GM19463 (cell line): Measurements from ENCODE around the gene SUOX.
A peak's percentile ranks its signal among the peaks of the same experiment; 100 is the strongest.
"Not testable (repeated sequence)": the region's sequence is repeated elsewhere in the genome, so short reads cannot be mapped to it uniquely, and the experiment has no call there.

Source experiments
- ATAC-seq: cut with Tn5 transposase; IDR thresholded peaks from one replicate; pipeline ENCODE4 v1.9.1; 2021; ENCODE audit warnings: mild to moderate bottlenecking, moderate library complexity; ENCODE audit not compliant: unreplicated experiment

Gene SUOX

DNA sequence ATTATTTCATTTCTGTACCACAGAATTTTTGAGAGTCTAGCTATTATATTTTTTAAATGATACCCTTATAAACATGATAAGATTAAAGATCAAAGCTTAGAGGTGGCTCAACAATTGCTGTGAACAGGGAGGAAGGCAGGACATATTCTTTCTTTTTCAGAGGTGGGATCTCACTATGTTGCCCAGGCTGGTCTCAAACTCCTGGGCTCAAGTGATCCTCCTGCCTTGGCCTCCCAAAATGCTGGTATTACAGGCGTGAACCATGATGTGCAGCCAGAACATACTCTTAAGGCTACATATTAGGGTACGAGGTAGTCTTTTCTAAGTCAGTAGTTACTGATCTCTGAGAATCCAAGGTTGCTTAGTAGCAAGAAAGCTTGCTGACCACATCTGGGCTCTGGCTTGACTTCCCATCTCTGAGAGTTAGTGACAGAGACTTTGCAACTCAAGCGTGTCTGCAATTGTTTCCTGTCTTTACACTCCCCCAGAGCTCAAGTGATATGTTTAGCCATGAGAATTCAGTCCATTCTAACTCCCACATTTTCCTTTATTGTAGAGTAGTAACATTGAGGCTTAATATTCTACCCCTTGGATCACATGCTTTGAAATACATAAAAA, 14.6 kb upstream of the SUOX start:
- peak; percentile 81 for ATAC-seq

- no peak for ATAC-seq
Measured at GRCh38 chr12:55983232-55983842, 13.7 kb upstream of the SUOX start.

DNA sequence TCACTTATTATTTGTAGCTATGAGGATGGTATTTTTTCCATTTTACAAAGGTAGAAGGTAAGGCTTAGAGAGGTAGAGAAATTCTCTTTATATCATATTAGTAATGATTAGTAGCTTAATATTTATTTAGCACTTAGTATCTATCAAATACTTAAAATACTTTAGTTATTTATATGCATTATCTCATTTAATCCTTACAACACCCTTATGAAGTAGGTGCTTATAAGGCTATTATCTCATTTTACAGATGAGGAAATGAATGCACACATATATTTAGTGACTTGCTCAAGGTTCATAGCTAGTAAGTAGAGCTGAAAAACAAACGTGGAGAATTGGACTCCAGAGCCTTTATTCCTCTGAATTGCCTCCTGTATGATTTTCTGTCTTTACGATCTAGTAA, 12.2 kb upstream of the SUOX start:
- no peak for ATAC-seq

DNA sequence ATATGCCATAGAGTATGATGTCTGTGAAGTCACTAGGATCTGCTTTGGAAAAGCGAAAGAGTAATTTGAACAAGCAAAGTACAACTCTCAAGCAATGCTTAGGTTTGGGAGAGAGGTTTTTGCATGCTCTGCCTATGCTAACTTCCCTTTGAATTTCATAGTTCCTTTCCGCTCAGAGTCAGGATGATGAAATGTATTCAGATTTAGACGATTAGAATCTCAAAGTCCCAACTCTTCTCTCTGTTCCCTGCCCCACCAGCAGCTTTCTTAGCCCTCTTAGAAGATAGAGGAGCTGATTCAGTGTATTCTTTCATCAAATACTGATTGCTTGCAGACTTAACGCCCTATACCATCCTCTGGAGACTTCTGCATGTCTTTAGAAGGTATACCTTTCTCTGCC, 11.7 kb upstream of the SUOX start:
- no peak for ATAC-seq

DNA sequence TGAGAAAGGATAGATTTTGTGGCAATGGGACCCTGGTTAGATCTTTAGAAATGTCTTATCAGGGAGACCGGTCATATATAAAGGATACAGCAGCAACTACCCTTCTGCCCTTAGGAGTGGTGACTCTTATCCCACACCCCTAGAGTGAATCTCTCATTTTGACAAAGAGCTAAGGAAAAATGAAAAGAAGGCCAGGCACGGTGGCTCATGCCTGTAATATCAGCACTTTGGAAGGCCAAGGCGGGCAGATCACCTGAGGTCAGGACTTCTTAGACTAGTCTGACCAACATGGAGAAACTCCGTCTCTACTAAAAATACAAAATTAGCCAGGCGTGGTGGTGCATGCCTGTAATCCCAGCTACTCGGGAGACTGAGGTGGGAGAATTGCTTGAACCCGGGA, 11.1 kb upstream of the SUOX start:
- ATAC-seq: not testable (repeated sequence)

DNA sequence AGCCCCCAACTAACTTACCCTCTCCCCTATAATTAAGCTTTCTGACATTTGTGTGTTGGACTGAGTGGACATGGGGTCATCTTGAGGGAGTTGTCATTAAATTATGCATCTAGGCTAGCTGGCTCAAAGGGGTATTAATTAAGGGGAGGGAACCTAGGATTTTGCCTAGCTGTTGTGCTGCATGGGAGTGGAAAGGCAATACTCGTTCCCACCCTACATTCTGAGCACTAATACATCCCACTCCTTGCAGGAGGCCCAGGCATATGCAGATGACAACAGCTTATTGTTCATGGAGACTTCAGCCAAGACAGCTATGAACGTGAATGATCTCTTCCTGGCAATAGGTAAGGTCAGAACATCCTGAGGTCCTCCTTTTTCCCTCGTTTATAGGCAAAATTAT, 6.0 kb upstream of the SUOX start:
- ATAC-seq: no peak

- no peak for ATAC-seq
Measured at GRCh38 chr12:55993230-55993853, 3.7 kb upstream of the SUOX start.

DNA sequence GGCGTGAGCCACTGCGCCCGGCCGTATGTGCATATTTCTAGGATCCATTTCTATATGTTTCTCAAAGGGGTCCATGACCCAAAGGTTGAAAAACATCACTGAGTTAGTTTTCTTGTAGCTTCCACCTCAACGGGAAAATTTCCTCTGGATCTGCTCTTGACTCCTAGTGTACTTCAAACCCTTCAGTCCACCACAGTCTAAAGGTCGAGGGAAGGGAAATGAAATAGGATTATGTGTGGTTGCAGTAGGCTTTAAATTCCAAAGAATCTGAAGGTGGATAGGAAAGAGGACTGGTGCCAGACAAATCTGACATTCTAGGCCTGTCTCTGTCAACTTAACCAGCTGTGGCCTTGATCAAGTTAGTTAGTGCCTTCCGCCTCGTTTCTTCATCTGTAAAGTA, 1.7 kb upstream of the SUOX start:
- ATAC-seq: no peak

DNA sequence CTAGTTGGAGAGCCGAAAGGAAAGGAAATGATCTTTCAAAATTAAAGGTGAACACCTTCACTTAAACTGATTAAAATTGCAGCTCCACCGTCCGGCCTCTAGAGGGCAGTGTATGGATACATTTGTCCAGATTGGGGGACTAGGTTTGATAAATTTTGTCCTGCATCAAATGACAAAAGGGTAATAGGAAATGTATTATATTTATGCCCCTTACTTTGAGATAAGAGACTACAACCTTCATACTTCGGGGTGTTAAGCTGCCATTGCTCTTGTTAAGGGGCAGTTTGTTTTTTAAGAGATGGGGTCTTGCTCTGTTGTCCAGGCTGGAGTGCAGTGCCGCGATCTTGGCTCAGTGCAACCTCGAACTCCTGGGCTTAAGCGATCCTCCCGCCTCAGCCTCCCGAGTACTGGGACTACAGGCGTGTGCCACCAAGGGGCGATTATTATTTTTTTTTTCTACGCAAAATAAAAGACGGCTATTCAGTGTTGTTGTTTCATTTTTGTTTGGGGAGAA, 818 bp upstream of the SUOX start:
- no peak for ATAC-seq

DNA sequence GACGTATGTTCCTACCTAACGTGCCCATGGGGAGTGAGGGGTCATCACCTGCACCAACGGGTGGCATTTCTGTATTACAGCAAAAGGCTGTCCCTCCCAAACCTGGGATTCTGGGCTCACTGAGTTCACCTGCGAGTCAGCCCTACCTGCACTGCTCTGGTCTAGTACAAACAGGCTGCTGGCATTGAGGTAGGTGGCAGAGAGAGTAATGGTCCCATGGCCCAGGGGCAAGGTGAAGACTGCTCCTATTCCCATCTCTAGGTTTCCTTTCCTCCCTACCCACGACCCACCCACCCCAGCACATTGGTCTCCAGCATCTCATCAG, 421 bp downstream of the SUOX start:
- ATAC-seq: peak; percentile 1

DNA sequence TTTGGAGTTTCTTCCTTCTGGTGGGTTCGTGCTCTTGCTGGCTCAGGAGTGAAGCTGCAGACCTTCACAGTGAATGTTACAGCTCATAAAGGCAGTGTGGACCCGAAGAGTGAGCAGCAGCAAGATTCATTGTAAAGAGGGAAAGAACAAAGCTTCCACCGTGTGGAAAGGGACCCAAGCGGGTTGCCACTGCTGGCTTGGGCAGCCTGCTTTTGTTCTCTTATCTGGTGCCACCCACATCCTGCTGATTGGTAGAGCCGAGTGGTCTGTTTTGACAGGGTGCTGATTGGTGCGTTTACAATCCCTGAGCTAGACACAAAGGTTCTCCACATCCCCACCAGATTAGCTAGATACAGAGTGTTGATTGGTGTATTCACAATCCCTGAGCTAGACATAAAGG, 2.4 kb downstream of the SUOX start:
- not testable (repeated sequence) for ATAC-seq

DNA sequence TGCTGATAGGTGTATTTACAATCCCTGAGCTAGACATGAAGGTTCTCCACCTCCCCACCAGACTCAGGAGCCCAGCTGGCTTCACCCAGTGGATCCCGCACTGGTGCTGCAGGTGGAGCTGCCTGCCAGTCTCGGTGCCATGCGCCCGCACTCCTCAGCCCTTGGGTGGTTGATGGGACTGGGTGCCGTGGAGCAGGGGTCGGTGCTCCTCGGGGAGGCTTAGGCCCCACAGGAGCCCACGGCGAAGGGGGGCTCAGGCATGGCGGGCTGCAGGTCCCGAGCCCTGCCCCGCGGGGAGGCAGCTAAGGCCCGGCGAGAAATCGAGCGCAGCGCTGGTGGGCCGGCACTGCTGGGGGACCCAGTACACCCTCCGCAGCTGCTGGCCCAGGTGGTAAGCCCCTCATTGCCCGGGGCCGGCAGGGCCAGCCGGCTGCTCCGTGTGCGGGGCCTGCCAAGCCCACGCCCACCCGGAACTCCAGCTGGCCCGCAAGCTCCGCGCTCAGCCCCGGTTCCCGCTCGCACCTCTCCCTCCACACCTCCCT, 3.0 kb downstream of the SUOX start:
- ATAC-seq: not testable (repeated sequence)

DNA sequence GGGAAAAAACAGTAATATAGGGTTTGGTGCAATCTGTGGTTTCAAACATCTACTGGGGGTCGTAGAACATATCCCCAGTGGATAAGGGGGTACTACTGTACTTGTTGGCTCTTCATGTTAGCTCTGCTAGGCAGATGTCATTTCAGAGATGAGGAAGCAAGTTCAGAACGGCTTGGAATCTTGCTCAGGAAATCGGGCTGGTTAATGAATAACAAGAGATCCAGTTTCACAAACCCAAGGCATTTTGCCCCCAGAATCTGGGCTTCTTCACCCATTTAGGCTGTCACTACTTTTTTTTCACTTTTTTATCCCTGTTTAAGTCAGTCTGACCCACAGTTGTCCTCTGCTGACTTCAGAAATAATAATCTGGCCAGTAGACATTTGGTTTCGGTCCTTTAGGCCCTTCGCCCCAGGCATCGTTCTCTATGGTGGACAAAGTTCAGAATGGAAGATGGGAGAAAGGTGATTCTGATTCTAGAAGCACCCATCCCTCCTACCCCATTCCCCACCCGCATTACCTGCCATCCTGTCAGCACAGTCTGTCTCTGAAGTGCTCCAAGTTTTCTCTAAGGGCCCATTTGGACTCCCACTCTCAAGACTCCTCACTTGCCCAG, 4.5 kb downstream of the SUOX start:
- ATAC-seq: no peak

GRCh38 chr12:56003376-56003775, 6.3 kb downstream of the SUOX start:
- ATAC-seq: not testable (repeated sequence)

DNA sequence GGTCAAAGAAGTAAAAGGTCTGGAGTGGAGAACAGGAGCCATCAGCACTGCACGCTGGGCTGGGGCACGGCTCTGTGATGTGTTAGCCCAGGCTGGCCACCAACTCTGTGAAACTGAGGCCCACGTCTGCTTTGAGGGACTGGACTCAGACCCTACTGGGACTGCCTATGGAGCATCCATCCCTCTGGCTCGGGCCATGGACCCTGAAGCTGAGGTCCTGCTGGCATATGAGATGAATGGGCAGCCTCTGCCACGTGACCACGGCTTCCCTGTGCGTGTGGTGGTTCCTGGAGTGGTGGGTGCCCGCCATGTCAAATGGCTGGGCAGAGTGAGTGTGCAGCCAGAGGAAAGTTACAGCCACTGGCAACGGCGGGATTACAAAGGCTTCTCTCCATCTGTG, 7.1 kb downstream of the SUOX start:
- ATAC-seq: no peak

DNA sequence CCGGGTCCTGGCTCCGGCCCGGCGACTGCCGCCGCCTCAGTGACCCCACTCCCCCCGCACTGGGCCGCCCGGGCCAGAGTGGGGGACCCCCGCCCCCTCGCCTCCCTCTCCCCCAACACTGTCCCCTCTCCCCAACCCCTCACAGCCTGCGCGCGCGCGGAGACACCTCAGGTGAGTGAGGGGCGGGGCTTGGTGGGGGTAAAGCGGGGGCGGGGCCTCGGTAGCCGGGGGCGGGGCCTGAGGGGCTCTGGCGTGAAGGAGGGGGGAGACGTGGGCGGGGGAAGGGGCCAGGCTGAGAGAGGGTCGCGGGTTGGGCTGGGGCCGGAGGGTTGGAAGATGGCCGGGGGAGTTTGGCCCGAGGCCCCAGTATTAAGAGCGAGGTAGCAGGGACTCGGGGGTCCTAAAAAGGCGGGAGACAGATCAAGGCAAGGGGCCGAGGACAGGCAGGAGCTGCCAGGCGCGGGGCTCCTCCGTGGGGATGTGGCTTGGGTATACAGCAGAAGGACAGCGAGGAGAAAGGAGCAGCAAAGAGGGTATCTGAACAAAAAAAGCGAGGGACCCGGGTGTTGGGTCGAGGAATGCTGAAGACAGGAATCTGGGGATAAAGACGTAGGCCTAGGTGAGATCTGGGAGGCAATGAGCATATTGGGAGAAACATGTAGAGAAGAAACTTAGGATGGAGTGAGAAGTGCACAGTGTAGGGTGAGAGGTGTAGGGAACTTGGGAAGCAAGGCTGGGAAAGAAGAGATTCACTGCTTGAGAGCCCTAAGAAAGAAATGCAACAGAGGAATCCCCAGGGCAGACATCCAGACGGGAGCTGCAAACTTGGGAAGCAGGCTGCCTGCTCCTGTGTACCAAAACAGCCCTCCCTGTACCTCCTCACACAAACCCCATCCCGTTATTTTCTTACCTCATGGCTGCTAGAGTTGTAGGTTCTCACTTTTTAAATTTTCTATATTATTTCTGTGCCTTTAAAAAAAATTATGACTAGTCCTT, 10.8 kb downstream of the SUOX start:
- peak; percentile 46 for ATAC-seq

GRCh38 chr12:56010111-56010570, 13.1 kb downstream of the SUOX start:
- no peak for ATAC-seq

- ATAC-seq: no peak
Measured at GRCh38 chr12:56011509-56012090, 14.5 kb downstream of the SUOX start.

- ATAC-seq: no peak
Measured at GRCh38 chr12:56013482-56013881, 16.4 kb downstream of the SUOX start.

- ATAC-seq: no peak
Measured at GRCh38 chr12:56014205-56014604, 17.1 kb downstream of the SUOX start.
